GM21390 (cell line): ENCODE results near the gene MYO7B.

ENCODE experiments used
- ATAC-seq: cut with Tn5 transposase; IDR thresholded peaks from one replicate; pipeline ENCODE4 v1.9.1; 2021; ENCODE audit not compliant: unreplicated experiment

MYO7B gene

GRCh38 chr2:127607399-127607908, 72.0 kb downstream of the MYO7B start:
- no peak for ATAC-seq

- ATAC-seq = no peak
Measured at GRCh38 chr2:127608061-127609030, 72.9 kb downstream of the MYO7B start.

- no peak for ATAC-seq
Measured at GRCh38 chr2:127609031-127609751, 73.7 kb downstream of the MYO7B start.

GRCh38 chr2:127609818-127610217, 74.3 kb downstream of the MYO7B start:
- no peak for ATAC-seq

GRCh38 chr2:127610561-127610960, 75.1 kb downstream of the MYO7B start:
- no peak for ATAC-seq

- no peak for ATAC-seq
Measured at GRCh38 chr2:127611076-127611925, 75.8 kb downstream of the MYO7B start.

- no peak for ATAC-seq
Measured at GRCh38 chr2:127612111-127612822, 76.8 kb downstream of the MYO7B start.

- no peak for ATAC-seq
Measured at GRCh38 chr2:127614246-127614645, 78.8 kb downstream of the MYO7B start.

GRCh38 chr2:127614731-127615130, 79.2 kb downstream of the MYO7B start:
- no peak for ATAC-seq

GRCh38 chr2:127615511-127616166, 80.2 kb downstream of the MYO7B start:
- no peak for ATAC-seq

- ATAC-seq = no peak
Measured at GRCh38 chr2:127618551-127619202, 83.2 kb downstream of the MYO7B start.

- ATAC-seq = no peak
Measured at GRCh38 chr2:127619203-127619590, 83.7 kb downstream of the MYO7B start.

- no peak for ATAC-seq
Measured at GRCh38 chr2:127619877-127620705, 84.6 kb downstream of the MYO7B start.

GRCh38 chr2:127620866-127621265, 85.4 kb downstream of the MYO7B start:
- ATAC-seq = no peak

- no peak for ATAC-seq
Measured at GRCh38 chr2:127621981-127622431, 86.5 kb downstream of the MYO7B start.

GRCh38 chr2:127622561-127623387, 87.3 kb downstream of the MYO7B start:
- no peak for ATAC-seq
